ENCODE measurements around the gene MON1B.

Gene MON1B

DNA sequence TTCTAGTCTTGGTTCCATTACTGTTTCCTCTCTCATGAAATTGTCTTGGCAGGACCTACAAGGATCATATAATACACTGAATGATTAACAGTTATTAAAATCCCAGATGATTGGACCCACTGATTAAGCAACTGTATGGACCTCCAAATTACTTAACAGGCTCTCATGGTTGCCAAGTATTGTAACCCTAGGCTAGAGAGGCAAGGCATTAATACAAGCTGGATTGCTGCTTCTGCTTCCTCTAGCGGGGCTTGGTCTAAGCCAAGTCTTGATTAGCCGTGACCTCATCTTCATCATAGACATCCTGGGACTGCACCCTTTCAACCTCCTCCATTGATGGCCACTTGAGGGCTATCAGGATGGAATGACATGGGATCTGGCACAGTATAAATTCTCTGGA lies 55.2 kb downstream of the MON1B start:
- DNase-seq (ENCODE audit: low read depth, low spot score) = no peak

GRCh38 chr16:77250400-77250799 lies 59.4 kb downstream of the MON1B start:
- no peak for DNase-seq (ENCODE audit: low read depth, low spot score)

Measured in brain pericyte (primary cell).